Osteocyte (in vitro differentiated cells): Measurements from ENCODE around the gene RMC1. TPM values are rescaled to one million over a fixed set of nuclear protein-coding genes. Genes with fewer than 3 reads are reported as not detected.

Experiments used
- DNase-seq: peaks from one replicate; pipeline ENCODE4 v3.0.0; 2021; ENCODE audit warnings: mixed read lengths; ENCODE audit not compliant: unreplicated experiment; ENCODE audit errors: extremely low spot score
- H3K27ac Mint-ChIP-seq: one replicate; pipeline ENCODE4 v1.8.0; 2021; ENCODE audit warnings: mild to moderate bottlenecking, mixed read lengths; ENCODE audit not compliant: unreplicated experiment
- H3K27me3 Mint-ChIP-seq: one replicate; pipeline ENCODE4 v1.8.0; 2021; ENCODE audit warnings: mixed read lengths; ENCODE audit not compliant: unreplicated experiment
- H3K36me3 Mint-ChIP-seq: one replicate; pipeline ENCODE4 v1.8.0; 2021; ENCODE audit warnings: mixed read lengths; ENCODE audit not compliant: unreplicated experiment
- H3K4me1 Mint-ChIP-seq: one replicate; pipeline ENCODE4 v1.8.0; 2021; ENCODE audit warnings: mixed read lengths; ENCODE audit not compliant: unreplicated experiment
- H3K4me3 Mint-ChIP-seq: one replicate; pipeline ENCODE4 v1.8.0; 2021; ENCODE audit warnings: mild to moderate bottlenecking, moderate library complexity, mixed read lengths; ENCODE audit not compliant: unreplicated experiment
- H3K9me3 Mint-ChIP-seq: one replicate; pipeline ENCODE4 v1.8.0; 2021; ENCODE audit warnings: mixed read lengths; ENCODE audit not compliant: unreplicated experiment
- CTCF ChIP-seq: fragments of 200-600 bp; sonication (generic); IDR thresholded peaks from 2 replicates; pipeline ENCODE4 v1.5.0; 2021; ENCODE audit warnings: antibody characterized with exemption, mild to moderate bottlenecking, moderate library complexity
- total RNA-seq: library from RNA; stranded (reverse); gene quantifications from 2 replicates; pipeline ENCODE4 v1.2.1, GENCODE V29; 2021

Gene RMC1
- total RNA-seq, 1 donor from 2014 or later: 25.5 TPM

GRCh38 chr18:23521271-23521670 is 18.0 kb downstream of the RMC1 start:
- peaks cover 53% of the 10 kb centered on the region for H3K36me3 Mint-ChIP-seq
- H3K4me3 Mint-ChIP-seq: no peak overlapping the region
- no peaks in the 10 kb centered on the region for H3K9me3 Mint-ChIP-seq
- H3K27me3 Mint-ChIP-seq: no peaks in the 10 kb centered on the region
- H3K27ac Mint-ChIP-seq: no peak overlapping the region
- peaks cover 7% of the 10 kb centered on the region for H3K4me1 Mint-ChIP-seq
- DNase-seq: no peak
- no peak for TF ChIP-seq CTCF

- Mint-ChIP-seq H3K9me3 (no peaks in the 10 kb centered on the region), H3K36me3 (peaks cover 58% of the 10 kb centered on the region), H3K27ac (no peak overlapping the region), H3K4me1 (peaks cover 7% of the 10 kb centered on the region), H3K4me3 (no peak overlapping the region), H3K27me3 (no peaks in the 10 kb centered on the region)
- no peak for TF ChIP-seq CTCF
- DNase-seq: no peak
These were observed 18.6 kb downstream of the RMC1 start for GRCh38 chr18:23521907-23522306.

GRCh38 chr18:23523429-23524212 is 20.3 kb downstream of the RMC1 start:
- TF ChIP-seq CTCF: no peak
- Mint-ChIP-seq H3K9me3 (no peaks in the 10 kb centered on the region), H3K27ac (peak overlapping the region; percentile 6), H3K27me3 (no peaks in the 10 kb centered on the region), H3K4me1 (peaks cover 7% of the 10 kb centered on the region), H3K36me3 (peaks cover 53% of the 10 kb centered on the region), H3K4me3 (no peak overlapping the region)
- DNase-seq: no peak

- H3K9me3 Mint-ChIP-seq: no peaks in the 10 kb centered on the region
- DNase-seq: no peak
- H3K36me3 Mint-ChIP-seq: peaks cover 55% of the 10 kb centered on the region
- H3K27me3 Mint-ChIP-seq: no peaks in the 10 kb centered on the region
- peaks cover 7% of the 10 kb centered on the region for H3K4me1 Mint-ChIP-seq
- H3K27ac Mint-ChIP-seq: peak overlapping the region; percentile 6
- H3K4me3 Mint-ChIP-seq: no peak overlapping the region
- TF ChIP-seq CTCF: no peak
These were observed 20.9 kb downstream of the RMC1 start for GRCh38 chr18:23524213-23524707.

DNA sequence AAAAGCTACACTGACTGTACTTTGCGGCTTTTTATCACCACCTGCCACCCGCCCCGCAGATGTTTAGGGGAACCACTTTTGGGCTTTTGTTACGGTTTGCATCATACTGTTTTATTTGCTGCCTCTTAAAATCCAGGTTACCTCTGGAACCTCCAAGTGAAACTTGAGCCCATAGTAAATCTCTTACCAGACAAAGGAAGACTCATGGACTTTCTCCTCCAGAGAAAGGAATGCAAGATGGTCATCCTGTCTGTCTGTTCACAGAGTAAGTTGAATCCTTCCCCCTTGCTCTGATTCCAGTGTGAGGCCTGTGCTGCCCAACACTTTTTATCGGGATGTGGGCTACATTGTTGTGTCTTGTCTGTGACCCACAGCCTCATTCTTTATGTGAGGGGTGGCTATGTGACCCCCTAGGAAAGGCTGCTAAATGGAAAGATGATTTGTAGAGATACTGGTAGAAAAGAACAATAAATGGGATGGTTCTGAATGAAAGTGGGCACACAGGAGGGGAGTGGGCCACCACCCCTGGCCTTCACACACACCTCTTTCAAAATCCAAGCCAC is 23.3 kb downstream of the RMC1 start:
- DNase-seq: no peak
- H3K9me3 Mint-ChIP-seq: no peaks in the 10 kb centered on the region
- TF ChIP-seq CTCF: no peak
- H3K27ac Mint-ChIP-seq: no peak overlapping the region
- no peak overlapping the region for H3K4me3 Mint-ChIP-seq
- H3K27me3 Mint-ChIP-seq: no peaks in the 10 kb centered on the region
- peaks cover 7% of the 10 kb centered on the region for H3K4me1 Mint-ChIP-seq
- H3K36me3 Mint-ChIP-seq: peaks cover 55% of the 10 kb centered on the region
